Measurements from ENCODE around the gene APBB2. TPM values are rescaled to one million over a fixed set of nuclear protein-coding genes. Genes with fewer than 3 reads are reported as not detected.

APBB2 gene
- total and polyA plus RNA-seq, 10 of the 15 experiments (the other 5 are each of a cell fraction or from before 2014, with no cell fraction given) = 2.7 to 24.6 (median 19.0) TPM

DNA sequence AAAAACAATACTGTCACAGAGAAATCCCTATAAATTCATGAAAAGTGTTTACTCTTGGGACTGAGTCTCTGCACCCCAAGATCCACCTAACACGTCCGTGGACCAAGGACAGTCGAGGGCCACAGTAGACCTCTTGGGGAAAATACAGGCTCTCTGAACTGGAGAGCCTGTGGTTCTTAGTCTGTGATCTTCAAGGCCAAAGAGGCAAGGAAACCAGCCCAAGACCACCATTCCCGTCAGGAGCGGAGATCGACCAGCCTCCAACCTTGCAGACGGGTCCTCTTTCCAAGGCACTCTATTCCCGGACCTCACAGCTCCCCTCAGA, 1.6 kb upstream of the APBB2 start (continued):
- TF ChIP-seq, protein P1, sequence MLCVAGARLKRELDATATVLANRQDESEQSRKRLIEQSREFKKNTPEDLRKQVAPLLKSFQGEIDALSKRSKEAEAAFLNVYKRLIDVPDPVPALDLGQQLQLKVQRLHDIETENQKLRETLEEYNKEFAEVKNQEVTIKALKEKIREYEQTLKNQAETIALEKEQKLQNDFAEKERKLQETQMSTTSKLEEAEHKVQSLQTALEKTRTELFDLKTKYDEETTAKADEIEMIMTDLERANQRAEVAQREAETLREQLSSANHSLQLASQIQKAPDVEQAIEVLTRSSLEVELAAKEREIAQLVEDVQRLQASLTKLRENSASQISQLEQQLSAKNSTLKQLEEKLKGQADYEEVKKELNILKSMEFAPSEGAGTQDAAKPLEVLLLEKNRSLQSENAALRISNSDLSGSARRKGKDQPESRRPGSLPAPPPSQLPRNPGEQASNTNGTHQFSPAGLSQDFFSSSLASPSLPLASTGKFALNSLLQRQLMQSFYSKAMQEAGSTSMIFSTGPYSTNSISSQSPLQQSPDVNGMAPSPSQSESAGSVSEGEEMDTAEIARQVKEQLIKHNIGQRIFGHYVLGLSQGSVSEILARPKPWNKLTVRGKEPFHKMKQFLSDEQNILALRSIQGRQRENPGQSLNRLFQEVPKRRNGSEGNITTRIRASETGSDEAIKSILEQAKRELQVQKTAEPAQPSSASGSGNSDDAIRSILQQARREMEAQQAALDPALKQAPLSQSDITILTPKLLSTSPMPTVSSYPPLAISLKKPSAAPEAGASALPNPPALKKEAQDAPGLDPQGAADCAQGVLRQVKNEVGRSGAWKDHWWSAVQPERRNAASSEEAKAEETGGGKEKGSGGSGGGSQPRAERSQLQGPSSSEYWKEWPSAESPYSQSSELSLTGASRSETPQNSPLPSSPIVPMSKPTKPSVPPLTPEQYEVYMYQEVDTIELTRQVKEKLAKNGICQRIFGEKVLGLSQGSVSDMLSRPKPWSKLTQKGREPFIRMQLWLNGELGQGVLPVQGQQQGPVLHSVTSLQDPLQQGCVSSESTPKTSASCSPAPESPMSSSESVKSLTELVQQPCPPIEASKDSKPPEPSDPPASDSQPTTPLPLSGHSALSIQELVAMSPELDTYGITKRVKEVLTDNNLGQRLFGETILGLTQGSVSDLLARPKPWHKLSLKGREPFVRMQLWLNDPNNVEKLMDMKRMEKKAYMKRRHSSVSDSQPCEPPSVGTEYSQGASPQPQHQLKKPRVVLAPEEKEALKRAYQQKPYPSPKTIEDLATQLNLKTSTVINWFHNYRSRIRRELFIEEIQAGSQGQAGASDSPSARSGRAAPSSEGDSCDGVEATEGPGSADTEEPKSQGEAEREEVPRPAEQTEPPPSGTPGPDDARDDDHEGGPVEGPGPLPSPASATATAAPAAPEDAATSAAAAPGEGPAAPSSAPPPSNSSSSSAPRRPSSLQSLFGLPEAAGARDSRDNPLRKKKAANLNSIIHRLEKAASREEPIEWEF (IDR thresholded peaks at IDR 0.05; ENCODE audit: insufficient replicate concordance, low read depth, low read length) = no peak
- TF ChIP-seq, protein P2, sequence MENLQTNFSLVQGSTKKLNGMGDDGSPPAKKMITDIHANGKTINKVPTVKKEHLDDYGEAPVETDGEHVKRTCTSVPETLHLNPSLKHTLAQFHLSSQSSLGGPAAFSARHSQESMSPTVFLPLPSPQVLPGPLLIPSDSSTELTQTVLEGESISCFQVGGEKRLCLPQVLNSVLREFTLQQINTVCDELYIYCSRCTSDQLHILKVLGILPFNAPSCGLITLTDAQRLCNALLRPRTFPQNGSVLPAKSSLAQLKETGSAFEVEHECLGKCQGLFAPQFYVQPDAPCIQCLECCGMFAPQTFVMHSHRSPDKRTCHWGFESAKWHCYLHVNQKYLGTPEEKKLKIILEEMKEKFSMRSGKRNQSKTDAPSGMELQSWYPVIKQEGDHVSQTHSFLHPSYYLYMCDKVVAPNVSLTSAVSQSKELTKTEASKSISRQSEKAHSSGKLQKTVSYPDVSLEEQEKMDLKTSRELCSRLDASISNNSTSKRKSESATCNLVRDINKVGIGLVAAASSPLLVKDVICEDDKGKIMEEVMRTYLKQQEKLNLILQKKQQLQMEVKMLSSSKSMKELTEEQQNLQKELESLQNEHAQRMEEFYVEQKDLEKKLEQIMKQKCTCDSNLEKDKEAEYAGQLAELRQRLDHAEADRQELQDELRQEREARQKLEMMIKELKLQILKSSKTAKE (IDR thresholded peaks at IDR 0.05; ENCODE audit: low read depth, poor library complexity, severe bottlenecking) = no peak
- TF ChIP-seq ESRRA (IDR thresholded peaks at IDR 0.05; ENCODE audit: low read length) = no peak
- no peak for TF ChIP-seq TAF1 (IDR thresholded peaks at IDR 0.05; ENCODE audit: borderline replicate concordance, low read depth, low read length)
- TF ChIP-seq, protein P3, sequence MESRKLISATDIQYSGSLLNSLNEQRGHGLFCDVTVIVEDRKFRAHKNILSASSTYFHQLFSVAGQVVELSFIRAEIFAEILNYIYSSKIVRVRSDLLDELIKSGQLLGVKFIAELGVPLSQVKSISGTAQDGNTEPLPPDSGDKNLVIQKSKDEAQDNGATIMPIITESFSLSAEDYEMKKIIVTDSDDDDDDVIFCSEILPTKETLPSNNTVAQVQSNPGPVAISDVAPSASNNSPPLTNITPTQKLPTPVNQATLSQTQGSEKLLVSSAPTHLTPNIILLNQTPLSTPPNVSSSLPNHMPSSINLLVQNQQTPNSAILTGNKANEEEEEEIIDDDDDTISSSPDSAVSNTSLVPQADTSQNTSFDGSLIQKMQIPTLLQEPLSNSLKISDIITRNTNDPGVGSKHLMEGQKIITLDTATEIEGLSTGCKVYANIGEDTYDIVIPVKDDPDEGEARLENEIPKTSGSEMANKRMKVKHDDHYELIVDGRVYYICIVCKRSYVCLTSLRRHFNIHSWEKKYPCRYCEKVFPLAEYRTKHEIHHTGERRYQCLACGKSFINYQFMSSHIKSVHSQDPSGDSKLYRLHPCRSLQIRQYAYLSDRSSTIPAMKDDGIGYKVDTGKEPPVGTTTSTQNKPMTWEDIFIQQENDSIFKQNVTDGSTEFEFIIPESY (IDR thresholded peaks at IDR 0.05) = no peak
- no peak for TF ChIP-seq MEF2A (IDR thresholded peaks at IDR 0.05; ENCODE audit: insufficient read depth, low read depth, low read length)
- no peak for TF ChIP-seq LARP7 (IDR thresholded peaks at IDR 0.05)
- no peak for TF ChIP-seq MYB (IDR thresholded peaks at IDR 0.05; ENCODE audit: borderline replicate concordance, low read depth, low read length)
